ENCODE results near the gene COL6A5. TPM values are rescaled to one million over a fixed set of nuclear protein-coding genes. Genes with fewer than 3 reads are reported as not detected.
"Not testable (repeated sequence)": the region's sequence is repeated elsewhere in the genome, so short reads cannot be mapped to it uniquely, and the experiment has no call there.

The COL6A5 gene
- total and polyA plus RNA-seq, 2 of the 13 experiments (the other 11 are each of a cell fraction or from before 2014, with no cell fraction given) = not detected

GRCh38 chr3:130430266-130430665, 84.8 kb downstream of the COL6A5 start:
- Histone ChIP-seq H3K9me3 (ENCODE audit: low read length) (no peaks in the 10 kb centered on the region), H3K9ac (ENCODE audit: insufficient read depth, low read depth, low read length) (no peak overlapping the region), H3K4me3 (replicated peaks in 1 of 3; ENCODE audit: insufficient read depth in 1 of 3, low read depth in 2 of 3, low read length in 3 of 3) (no peak overlapping the region), H3K4me1 (ENCODE audit: insufficient read depth, low read length) (no peaks in the 10 kb centered on the region), H3K27me3 (ENCODE audit: control insufficient read depth in 1 of 2, insufficient read depth in 2 of 2, low read length in 2 of 2) (peaks cover 0 to 4% of the 10 kb centered on the region in 2 experiments; a peak in 2 of 5 replicates), H3K79me2 (ENCODE audit: insufficient read depth, low read length) (no peaks in the 10 kb centered on the region), H4K20me1 (ENCODE audit: insufficient read depth, low read length) (no peaks in the 10 kb centered on the region), H3K27ac (ENCODE audit: extremely low read length, insufficient read depth, low read length) (no peak overlapping the region), H3K4me2 (ENCODE audit: low read depth, low read length) (no peak overlapping the region), H3K36me3 (replicated peaks in 1 of 2; ENCODE audit: control insufficient read depth in 1 of 2, insufficient read depth in 2 of 2, low read length in 2 of 2) (no peaks in the 10 kb centered on the region), H2AFZ (ENCODE audit: low read length) (no peak overlapping the region)
- in situ Hi-C loops (cut with HindIII; ENCODE audit: extremely low pct_ligation_motif_present, low pct_unique_long_range_greater_than_20kb) = no loop called here
- ATAC-seq (no peak), DNase-seq (ENCODE audit: low spot score) (no peak), FAIRE-seq (no peak)
- ChIA-PET CTCF (ENCODE audit: low intra/inter-chr PET ratio, low total read pairs) (no interaction called here), POLR2A (no interaction called here)
- no TSS peak for BruUV-seq (replicated peaks)
- no peak for TF ChIP-seq ZNF235 (CRISPR knock-in tag; IDR thresholded peaks at IDR 0.05; ENCODE audit: borderline replicate concordance)
- intact Hi-C loops (cut with micrococcal nuclease; ENCODE audit: unreplicated experiment) = no loop called here

DNA sequence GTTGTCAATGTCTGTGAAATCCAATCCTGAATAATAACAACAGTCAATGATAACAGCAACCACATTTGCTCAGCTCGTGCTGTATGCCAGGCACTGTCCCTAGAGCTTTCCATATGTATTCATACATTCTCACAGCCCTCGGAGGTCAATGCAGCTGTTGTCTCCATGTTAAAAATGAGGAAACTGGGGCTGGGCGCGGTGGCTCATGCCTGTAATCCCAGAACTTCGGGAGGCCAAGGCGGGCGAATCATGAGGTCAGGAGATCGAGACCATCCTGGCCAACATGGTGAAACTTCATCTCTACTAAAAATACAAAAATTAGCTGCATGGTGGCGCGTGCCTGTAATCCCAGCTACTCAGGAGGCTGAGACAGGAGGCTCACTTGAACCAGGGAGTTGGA, 86.6 kb downstream of the COL6A5 start:
- H3K36me3 ChIP-seq (replicated peaks in 1 of 2; ENCODE audit: control insufficient read depth in 1 of 2, insufficient read depth in 2 of 2, low read length in 2 of 2); CTCF ChIA-PET (ENCODE audit: low intra/inter-chr PET ratio, low total read pairs); FAIRE-seq; BruUV-seq (replicated peaks); H3K4me2 ChIP-seq (ENCODE audit: low read depth, low read length); DNase-seq (ENCODE audit: low spot score); H3K27me3 ChIP-seq (ENCODE audit: control insufficient read depth in 1 of 2, insufficient read depth in 2 of 2, low read length in 2 of 2); H3K27ac ChIP-seq (ENCODE audit: extremely low read length, insufficient read depth, low read length); H3K79me2 ChIP-seq (ENCODE audit: insufficient read depth, low read length); H3K4me3 ChIP-seq (replicated peaks in 1 of 3; ENCODE audit: insufficient read depth in 1 of 3, low read depth in 2 of 3, low read length in 3 of 3); POLR2A ChIA-PET; intact Hi-C loops (cut with micrococcal nuclease; ENCODE audit: unreplicated experiment); H2AFZ ChIP-seq (ENCODE audit: low read length); ATAC-seq; H4K20me1 ChIP-seq (ENCODE audit: insufficient read depth, low read length); in situ Hi-C loops (cut with HindIII; ENCODE audit: extremely low pct_ligation_motif_present, low pct_unique_long_range_greater_than_20kb); H3K9ac ChIP-seq (ENCODE audit: insufficient read depth, low read depth, low read length); H3K4me1 ChIP-seq (ENCODE audit: insufficient read depth, low read length); H3K9me3 ChIP-seq (ENCODE audit: low read length): not testable (repeated sequence)
- 29% methylated on average over 10 of the region's 10 CpGs for WGBS (ENCODE audit: low lambda C conversion rate)

DNA sequence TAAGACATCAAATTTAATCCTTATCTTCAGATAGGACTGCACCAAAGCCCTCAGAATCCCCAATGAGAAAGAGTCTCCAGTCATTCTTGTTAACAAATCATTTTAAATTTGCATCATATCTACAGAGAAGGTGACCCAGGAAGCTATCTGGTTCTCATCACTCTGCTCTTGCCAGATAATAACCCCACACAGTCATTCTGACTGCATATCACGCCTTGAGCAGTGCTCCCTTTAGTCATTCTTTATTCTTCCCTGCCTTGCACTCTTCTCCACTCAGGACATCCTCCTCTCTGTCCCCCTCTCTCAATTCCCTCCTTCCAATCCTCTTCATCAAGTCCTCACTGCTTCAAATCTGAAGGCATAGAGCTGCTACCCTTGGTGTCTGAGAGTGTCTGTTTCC, 87.8 kb downstream of the COL6A5 start:
- ChIA-PET CTCF (ENCODE audit: low intra/inter-chr PET ratio, low total read pairs) (no interaction called here), POLR2A (no interaction called here)
- Histone ChIP-seq H3K4me1 (ENCODE audit: insufficient read depth, low read length) (no peaks in the 10 kb centered on the region), H3K27me3 (ENCODE audit: control insufficient read depth in 1 of 2, insufficient read depth in 2 of 2, low read length in 2 of 2) (peaks cover 0 to 4% of the 10 kb centered on the region in 2 experiments; a peak in 1 of 5 replicates), H3K4me2 (ENCODE audit: low read depth, low read length) (no peak overlapping the region), H3K9ac (ENCODE audit: insufficient read depth, low read depth, low read length) (no peak overlapping the region), H3K27ac (ENCODE audit: extremely low read length, insufficient read depth, low read length) (no peak overlapping the region), H4K20me1 (ENCODE audit: insufficient read depth, low read length) (no peaks in the 10 kb centered on the region), H3K4me3 (replicated peaks in 1 of 3; ENCODE audit: insufficient read depth in 1 of 3, low read depth in 2 of 3, low read length in 3 of 3) (no peak overlapping the region), H3K79me2 (ENCODE audit: insufficient read depth, low read length) (no peaks in the 10 kb centered on the region), H3K9me3 (ENCODE audit: low read length) (no peaks in the 10 kb centered on the region), H2AFZ (ENCODE audit: low read length) (no peak overlapping the region), H3K36me3 (replicated peaks in 1 of 2; ENCODE audit: control insufficient read depth in 1 of 2, insufficient read depth in 2 of 2, low read length in 2 of 2) (no peaks in the 10 kb centered on the region)
- WGBS (ENCODE audit: low lambda C conversion rate) = 0% methylated on average over 1 of the region's 1 CpG
- in situ Hi-C loops (cut with HindIII; ENCODE audit: extremely low pct_ligation_motif_present, low pct_unique_long_range_greater_than_20kb) = no loop called here
- no TSS peak for BruUV-seq (replicated peaks)
- intact Hi-C loops (cut with micrococcal nuclease; ENCODE audit: unreplicated experiment) = no loop called here
- no peak for DNase-seq (ENCODE audit: low spot score)
- no peak for ATAC-seq
- FAIRE-seq = no peak
- TF ChIP-seq RFX3 (CRISPR knock-in tag; IDR thresholded peaks at IDR 0.05) (no peak), ZNF772 (CRISPR knock-in tag; IDR thresholded peaks at IDR 0.05) (no peak), SMAD1 (CRISPR knock-in tag; IDR thresholded peaks at IDR 0.05; ENCODE audit: borderline replicate concordance, low read depth) (no peak), ZNF816 (CRISPR knock-in tag; IDR thresholded peaks at IDR 0.05; ENCODE audit: borderline replicate concordance) (no peak), ATF4 (CRISPR knock-in tag; IDR thresholded peaks at IDR 0.05) (no peak), SMAD9 (CRISPR knock-in tag; IDR thresholded peaks at IDR 0.05) (no peak), ZBTB20 (CRISPR knock-in tag; IDR thresholded peaks at IDR 0.05; ENCODE audit: borderline replicate concordance, low read depth) (no peak), BCL6 (CRISPR knock-in tag; IDR thresholded peaks at IDR 0.05) (no peak), SMAD3 (CRISPR knock-in tag; IDR thresholded peaks at IDR 0.05) (no peak), NRL (CRISPR knock-in tag; IDR thresholded peaks at IDR 0.05; ENCODE audit: borderline replicate concordance) (no peak)
- TF ChIP-seq, protein P1, sequence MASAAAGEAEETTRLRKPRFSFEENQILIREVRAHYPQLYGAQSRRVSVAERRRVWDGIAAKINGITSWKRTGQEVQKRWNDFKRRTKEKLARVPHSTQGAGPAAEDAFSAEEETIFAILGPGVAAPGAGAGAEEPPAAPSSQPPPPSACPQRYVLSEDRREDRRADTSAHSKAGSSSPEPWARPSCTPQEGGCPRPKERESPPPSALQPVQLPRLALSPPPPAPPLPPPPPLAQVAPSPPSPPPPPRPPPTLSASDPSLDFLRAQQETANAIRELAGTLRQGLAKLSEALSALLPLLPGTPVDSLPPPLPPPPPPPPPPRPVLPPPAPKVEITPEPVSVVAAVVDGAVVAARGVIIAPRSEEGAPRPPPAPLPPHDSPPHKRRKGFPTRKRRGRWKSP (CRISPR knock-in tag; IDR thresholded peaks at IDR 0.05) = no peak
